Measurements from ENCODE around the gene LCORL. TPM values are rescaled to one million over a fixed set of nuclear protein-coding genes. Genes with fewer than 3 reads are reported as not detected.

LCORL gene
- total RNA-seq, 1 donor from 2014 or later: 1.4 TPM

DNA sequence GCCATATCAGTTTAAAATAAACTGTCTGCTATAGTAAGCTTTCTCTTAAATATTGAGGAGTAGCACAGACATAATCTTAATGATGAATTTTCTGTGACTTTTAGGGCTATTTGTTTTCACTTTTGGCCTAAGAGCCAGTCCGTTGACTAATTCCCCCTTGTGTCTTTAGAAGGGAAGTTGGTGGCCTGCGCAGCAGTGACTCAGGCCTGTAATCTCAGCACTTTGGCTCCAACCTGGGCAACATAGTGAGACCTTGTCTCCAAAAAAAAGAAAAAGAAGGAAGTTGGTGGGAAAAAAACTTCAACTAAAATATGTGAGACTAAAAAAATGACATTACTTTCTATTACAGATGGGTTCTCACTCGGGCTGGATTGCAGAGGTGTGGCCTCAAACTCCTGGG is 207.4 kb downstream of the LCORL start:
- Histone ChIP-seq H3K9me3 (no peaks in the 10 kb centered on the region), H3K36me3 (no peaks in the 10 kb centered on the region), H3K4me3 (no peak overlapping the region), H3K27ac (no peak overlapping the region), H3K4me1 (peaks cover 3 to 8% of the 10 kb centered on the region in 2 donors), H3K27me3 (no peaks in the 10 kb centered on the region)
- intact Hi-C loops (cut with DNase I): loop anchor here (5.0 kb wide), 1 partner anchor 1582 kb away; no protein-coding TSS in a partner anchor
- no peak for DNase-seq (ENCODE audit: low spot score in 2 of 2)
- no peak for TF ChIP-seq CTCF (IDR thresholded peaks at IDR 0.05)

DNA sequence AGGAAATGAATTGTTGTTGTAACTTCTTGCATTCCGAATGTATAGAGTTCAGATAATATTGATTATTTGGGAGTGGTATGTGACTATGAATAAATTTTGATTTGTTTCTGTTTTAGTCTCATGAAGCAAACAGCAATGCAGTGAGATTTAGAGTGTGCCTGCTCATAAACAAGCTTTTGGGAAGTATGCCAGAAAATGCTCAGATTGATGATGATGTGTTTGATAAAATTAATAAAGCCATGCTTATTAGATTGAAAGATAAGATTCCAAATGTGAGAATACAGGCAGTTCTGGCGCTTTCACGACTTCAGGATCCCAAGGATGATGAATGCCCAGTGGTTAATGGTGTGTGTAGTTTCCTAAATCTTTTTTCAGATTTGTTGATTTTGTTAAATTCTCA is 208.8 kb downstream of the LCORL start:
- H3K27me3 ChIP-seq: no peaks in the 10 kb centered on the region
- no peak for DNase-seq (ENCODE audit: low spot score in 2 of 2)
- peaks cover 9 to 19% of the 10 kb centered on the region in 2 donors for H3K4me1 ChIP-seq
- no peaks in the 10 kb centered on the region for H3K36me3 ChIP-seq
- no peaks in the 10 kb centered on the region for H3K9me3 ChIP-seq
- H3K27ac ChIP-seq: no peak overlapping the region
- intact Hi-C loops (cut with DNase I): loop anchor here (5.0 kb wide), 1 partner anchor 1580 kb away; no protein-coding TSS in a partner anchor
- H3K4me3 ChIP-seq: no peak overlapping the region
- TF ChIP-seq CTCF (IDR thresholded peaks at IDR 0.05): no peak

DNA sequence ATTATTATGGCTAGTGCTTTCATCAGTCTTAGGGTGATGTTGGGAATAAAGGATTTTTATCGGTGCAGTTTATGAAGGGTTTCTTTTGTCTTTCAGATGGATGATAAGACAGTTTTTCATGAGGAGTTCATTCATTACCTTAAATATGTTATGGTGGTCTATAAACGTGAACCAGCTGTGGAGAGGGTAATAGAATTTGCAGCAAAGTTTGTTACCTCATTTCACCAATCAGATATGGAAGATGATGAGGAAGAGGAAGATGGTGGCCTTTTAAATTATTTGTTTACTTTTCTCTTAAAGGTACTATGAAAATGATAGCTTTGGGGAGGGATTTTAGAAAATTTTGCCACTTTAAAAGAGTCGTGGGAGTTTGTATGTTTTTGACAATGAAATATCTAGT is 209.4 kb downstream of the LCORL start:
- no peak for DNase-seq (ENCODE audit: low spot score in 2 of 2)
- Histone ChIP-seq H3K4me1 (peaks cover 9 to 24% of the 10 kb centered on the region in 2 donors), H3K4me3 (no peak overlapping the region), H3K27ac (no peak overlapping the region), H3K36me3 (no peaks in the 10 kb centered on the region), H3K9me3 (no peaks in the 10 kb centered on the region), H3K27me3 (no peaks in the 10 kb centered on the region)
- TF ChIP-seq CTCF (IDR thresholded peaks at IDR 0.05): no peak
- intact Hi-C loops (cut with DNase I): loop anchor here (5.0 kb wide), 1 partner anchor 1580 kb away; no protein-coding TSS in a partner anchor

DNA sequence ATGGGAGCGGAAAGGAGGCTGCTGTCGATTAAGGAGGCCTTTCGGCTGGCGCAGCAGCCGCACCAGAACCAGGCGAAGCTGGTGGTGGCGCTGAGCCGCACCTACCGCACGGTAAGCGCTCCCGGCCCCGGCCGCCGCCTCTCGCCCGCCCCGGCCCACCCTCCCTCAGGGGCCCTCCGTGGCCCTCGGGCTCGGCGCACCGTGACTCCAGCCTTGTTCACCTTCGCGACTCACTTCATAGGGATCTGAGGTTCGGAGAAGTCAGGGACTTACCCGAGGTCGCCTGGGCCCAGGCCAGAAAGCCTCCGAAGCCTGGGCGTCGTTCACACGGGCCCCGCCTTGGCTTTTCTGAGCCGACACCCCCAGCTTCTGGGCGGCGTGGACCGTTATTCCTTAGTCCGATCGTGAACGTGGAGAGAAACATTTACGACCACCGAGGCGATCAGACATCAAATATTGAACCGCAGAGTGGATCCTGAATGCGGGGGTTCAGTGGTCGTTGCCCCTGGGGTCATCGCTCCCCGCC is 210.4 kb downstream of the LCORL start:
- H3K4me1 ChIP-seq: peaks cover 9 to 26% of the 10 kb centered on the region in 2 donors
- TF ChIP-seq CTCF (IDR thresholded peaks at IDR 0.05): no peak
- intact Hi-C loops (cut with DNase I): loop anchor here (2.0 to 5.0 kb wide), 2 partner anchors 196 to 1579 kb away; partner anchors contain the start of gene MED28

DNA sequence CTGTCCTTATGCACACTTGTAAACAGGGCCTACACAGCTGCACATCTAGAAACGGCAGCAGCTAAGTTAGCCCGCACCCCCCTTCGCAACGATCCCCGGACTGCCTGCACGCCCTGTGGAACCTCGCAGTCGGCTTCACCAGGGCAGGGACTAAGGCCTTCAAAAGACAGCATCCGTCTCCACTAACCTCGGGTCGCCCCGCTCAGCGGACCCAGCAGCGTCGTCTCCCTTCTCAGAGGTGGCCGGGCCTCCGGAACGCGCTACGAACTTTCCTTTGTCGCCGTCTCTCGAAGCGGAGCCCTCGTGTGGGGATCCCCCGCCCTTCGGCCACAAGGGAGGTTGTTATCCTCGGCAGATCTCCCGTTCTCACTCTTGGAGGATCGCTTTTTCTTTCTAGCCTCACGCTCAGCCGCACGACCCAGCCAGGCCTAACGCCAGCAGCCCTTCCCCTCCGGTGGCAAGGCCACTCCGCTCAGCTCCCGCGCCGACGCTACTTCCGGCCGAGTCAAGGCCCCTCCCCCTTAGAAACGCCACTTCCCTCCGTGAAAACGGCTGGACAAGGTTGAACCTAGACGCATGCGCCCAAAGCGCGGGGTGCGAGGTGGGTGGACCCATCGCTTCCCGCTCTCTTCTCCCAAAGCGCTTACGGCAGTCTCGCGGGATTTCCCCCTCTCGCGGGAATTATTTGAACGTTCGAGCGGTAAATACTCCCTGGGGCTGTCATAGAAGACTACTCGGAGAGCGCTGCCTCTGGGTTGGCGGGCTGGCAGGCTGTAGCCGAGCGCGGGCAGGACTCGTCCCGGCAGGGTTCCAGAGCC is 211.1 kb downstream of the LCORL start, which contains the start of the genes DCAF16 and NCAPG:
Gene DCAF16 (minus strand): TSS at position 498 of the 818 bp plus-strand sequence. CDS start 6,616 bp downstream, outside the sequence.
Gene NCAPG (plus strand): TSS at position 720 of the 818 bp plus-strand sequence. CDS start 99 bp downstream, outside the sequence.
- no peak for TF ChIP-seq CTCF (IDR thresholded peaks at IDR 0.05)
- intact Hi-C loops (cut with DNase I): loop anchor here (1.0 to 5.0 kb wide), 5 partner anchors 196 to 1578 kb away; partner anchors contain the start of genes LAP3 and MED28
- DNase-seq (ENCODE audit: low spot score in 2 of 2): peak; percentile 95 to 100
- Histone ChIP-seq H3K27ac (peak within 1 kb of the TSS; percentile 91 to 94), H3K27me3 (no peaks in the 10 kb centered on the region), H3K9me3 (no peaks in the 10 kb centered on the region), H3K4me1 (peaks cover 9 to 26% of the 10 kb centered on the region in 2 donors), H3K4me3 (peak within 1 kb of the TSS; percentile 72 to 83), H3K36me3 (no peaks in the 10 kb centered on the region)

More for the DNA sequence above, 210.4 kb downstream of the LCORL start:
- peak overlapping the region; percentile 72 to 83 for H3K4me3 ChIP-seq
- no peaks in the 10 kb centered on the region for H3K36me3 ChIP-seq
- no peaks in the 10 kb centered on the region for H3K9me3 ChIP-seq
- peak in 1 of 2 donors; percentile 64 for DNase-seq (ENCODE audit: low spot score in 2 of 2)
- H3K27me3 ChIP-seq: no peaks in the 10 kb centered on the region
- no peak overlapping the region for H3K27ac ChIP-seq
